ENCODE data around the gene SPOCK1. TPM values are rescaled to one million over a fixed set of nuclear protein-coding genes. Genes with fewer than 3 reads are reported as not detected.

The SPOCK1 gene
- total and polyA plus RNA-seq, 2 experiments from 2014 or later: 8.2 to 10.5 TPM

DNA sequence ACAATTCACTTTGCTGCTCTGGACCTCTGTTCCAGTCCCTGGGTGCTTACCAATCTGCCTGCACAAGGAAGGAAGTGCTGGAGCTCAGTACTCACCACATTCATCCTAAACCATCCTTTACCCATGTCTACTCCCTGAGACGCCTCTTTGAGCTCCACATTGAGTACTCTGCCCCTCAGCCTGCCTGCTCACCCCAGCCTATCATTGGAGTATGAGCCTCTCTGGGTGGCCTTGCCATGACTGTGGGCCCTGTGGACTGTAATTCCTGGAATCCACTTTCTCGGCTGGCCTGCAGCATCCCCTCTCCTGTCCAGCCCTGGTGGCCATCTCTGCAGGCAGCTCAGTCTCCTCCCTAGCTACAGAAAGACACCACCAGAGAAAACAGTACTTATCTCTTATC lies 428.6 kb downstream of the SPOCK1 start:
- Histone ChIP-seq H3K79me2 (replicated peaks; ENCODE audit: insufficient read depth) (no peaks in the 10 kb centered on the region), H3K27me3 (ENCODE audit: insufficient read depth) (no peaks in the 10 kb centered on the region), H3K4me1 (ENCODE audit: insufficient read depth) (peaks cover 16% of the 10 kb centered on the region), H4K20me1 (replicated peaks; ENCODE audit: insufficient read depth) (no peaks in the 10 kb centered on the region), H3K9me2 (ENCODE audit: insufficient read depth) (no peaks in the 10 kb centered on the region), H3K36me3 (ENCODE audit: insufficient read depth) (no peaks in the 10 kb centered on the region), H3F3A (replicated peaks; ENCODE audit: low read depth) (no peaks in the 10 kb centered on the region), H3K27ac (ENCODE audit: low read depth) (no peak overlapping the region), H2AFZ (no peak overlapping the region), H3K4me3 (no peak overlapping the region), H3K4me2 (no peak overlapping the region)
- H3K27me3 Mint-ChIP-seq (ENCODE audit: insufficient read depth, low read depth, poor library complexity): peaks cover 8% of the 10 kb centered on the region
- TF ChIP-seq ZNF331 (CRISPR knock-in tag; IDR thresholded peaks at IDR 0.05; ENCODE audit: low read depth) (no peak), ETS1 (IDR thresholded peaks at IDR 0.05) (no peak), ZNF114 (CRISPR knock-in tag; IDR thresholded peaks at IDR 0.05) (no peak)
- H3K27ac Mint-ChIP-seq: no peak overlapping the region
- H3K4me1 Mint-ChIP-seq: peaks cover 15% of the 10 kb centered on the region
- H3K9me3 Mint-ChIP-seq: no peaks in the 10 kb centered on the region
- H3K36me3 Mint-ChIP-seq (ENCODE audit: low read depth): no peaks in the 10 kb centered on the region
- DNase-seq (ENCODE audit: low spot score): no peak
- no peak for ATAC-seq
- H3K4me3 Mint-ChIP-seq: no peak overlapping the region

DNA sequence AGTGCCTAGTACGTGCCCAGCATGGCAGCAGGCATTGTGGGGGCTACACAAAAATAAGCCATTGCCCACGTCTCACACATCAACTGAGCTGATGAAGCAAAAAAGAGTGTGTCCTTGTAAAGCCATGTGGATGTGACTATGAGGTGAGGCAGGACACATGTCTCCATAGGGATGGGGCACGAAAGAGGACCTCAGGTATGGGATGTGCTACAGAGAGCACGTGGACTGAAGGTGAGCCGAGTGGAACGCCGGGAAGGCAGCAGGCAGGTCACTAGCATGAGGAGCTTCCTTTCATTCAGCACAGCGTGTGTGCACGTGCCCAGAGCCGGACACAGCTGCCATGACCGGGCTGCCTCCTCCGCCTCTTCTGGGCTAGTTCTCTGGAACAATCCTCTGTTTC lies 429.8 kb downstream of the SPOCK1 start:
- Mint-ChIP-seq H3K27ac (no peak overlapping the region), H3K4me1 (peaks cover 13% of the 10 kb centered on the region), H3K9me3 (no peaks in the 10 kb centered on the region), H3K4me3 (no peak overlapping the region), H3K36me3 (ENCODE audit: low read depth) (no peaks in the 10 kb centered on the region), H3K27me3 (ENCODE audit: insufficient read depth, low read depth, poor library complexity) (peaks cover 10% of the 10 kb centered on the region)
- no peaks in the 10 kb centered on the region for H3K79me2 ChIP-seq (replicated peaks; ENCODE audit: insufficient read depth)
- H3F3A ChIP-seq (replicated peaks; ENCODE audit: low read depth): no peaks in the 10 kb centered on the region
- no peak overlapping the region for H2AFZ ChIP-seq
- H3K4me2 ChIP-seq: no peak overlapping the region
- no peaks in the 10 kb centered on the region for H4K20me1 ChIP-seq (replicated peaks; ENCODE audit: insufficient read depth)
- ATAC-seq (no peak), DNase-seq (ENCODE audit: low spot score) (no peak)
- no peaks in the 10 kb centered on the region for H3K36me3 ChIP-seq (ENCODE audit: insufficient read depth)
- no peaks in the 10 kb centered on the region for H3K9me2 ChIP-seq (ENCODE audit: insufficient read depth)
- no peaks in the 10 kb centered on the region for H3K27me3 ChIP-seq (ENCODE audit: insufficient read depth)
- no peak overlapping the region for H3K4me3 ChIP-seq
- H3K4me1 ChIP-seq (ENCODE audit: insufficient read depth): peaks cover 16% of the 10 kb centered on the region
- no peak overlapping the region for H3K27ac ChIP-seq (ENCODE audit: low read depth)
- no peak for TF ChIP-seq ZNF331 (CRISPR knock-in tag; IDR thresholded peaks at IDR 0.05; ENCODE audit: low read depth)
- TF ChIP-seq, protein P1, sequence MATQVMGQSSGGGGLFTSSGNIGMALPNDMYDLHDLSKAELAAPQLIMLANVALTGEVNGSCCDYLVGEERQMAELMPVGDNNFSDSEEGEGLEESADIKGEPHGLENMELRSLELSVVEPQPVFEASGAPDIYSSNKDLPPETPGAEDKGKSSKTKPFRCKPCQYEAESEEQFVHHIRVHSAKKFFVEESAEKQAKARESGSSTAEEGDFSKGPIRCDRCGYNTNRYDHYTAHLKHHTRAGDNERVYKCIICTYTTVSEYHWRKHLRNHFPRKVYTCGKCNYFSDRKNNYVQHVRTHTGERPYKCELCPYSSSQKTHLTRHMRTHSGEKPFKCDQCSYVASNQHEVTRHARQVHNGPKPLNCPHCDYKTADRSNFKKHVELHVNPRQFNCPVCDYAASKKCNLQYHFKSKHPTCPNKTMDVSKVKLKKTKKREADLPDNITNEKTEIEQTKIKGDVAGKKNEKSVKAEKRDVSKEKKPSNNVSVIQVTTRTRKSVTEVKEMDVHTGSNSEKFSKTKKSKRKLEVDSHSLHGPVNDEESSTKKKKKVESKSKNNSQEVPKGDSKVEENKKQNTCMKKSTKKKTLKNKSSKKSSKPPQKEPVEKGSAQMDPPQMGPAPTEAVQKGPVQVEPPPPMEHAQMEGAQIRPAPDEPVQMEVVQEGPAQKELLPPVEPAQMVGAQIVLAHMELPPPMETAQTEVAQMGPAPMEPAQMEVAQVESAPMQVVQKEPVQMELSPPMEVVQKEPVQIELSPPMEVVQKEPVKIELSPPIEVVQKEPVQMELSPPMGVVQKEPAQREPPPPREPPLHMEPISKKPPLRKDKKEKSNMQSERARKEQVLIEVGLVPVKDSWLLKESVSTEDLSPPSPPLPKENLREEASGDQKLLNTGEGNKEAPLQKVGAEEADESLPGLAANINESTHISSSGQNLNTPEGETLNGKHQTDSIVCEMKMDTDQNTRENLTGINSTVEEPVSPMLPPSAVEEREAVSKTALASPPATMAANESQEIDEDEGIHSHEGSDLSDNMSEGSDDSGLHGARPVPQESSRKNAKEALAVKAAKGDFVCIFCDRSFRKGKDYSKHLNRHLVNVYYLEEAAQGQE (IDR thresholded peaks at IDR 0.05; ENCODE audit: unreplicated experiment): no peak
- TF ChIP-seq ZNF114 (CRISPR knock-in tag; IDR thresholded peaks at IDR 0.05): no peak
- no peak for TF ChIP-seq STAT1 (IDR thresholded peaks at IDR 0.05; ENCODE audit: unreplicated experiment)
- TF ChIP-seq EZH2phosphoT487 (IDR thresholded peaks at IDR 0.05; ENCODE audit: unreplicated experiment): no peak
- TF ChIP-seq, protein P2, sequence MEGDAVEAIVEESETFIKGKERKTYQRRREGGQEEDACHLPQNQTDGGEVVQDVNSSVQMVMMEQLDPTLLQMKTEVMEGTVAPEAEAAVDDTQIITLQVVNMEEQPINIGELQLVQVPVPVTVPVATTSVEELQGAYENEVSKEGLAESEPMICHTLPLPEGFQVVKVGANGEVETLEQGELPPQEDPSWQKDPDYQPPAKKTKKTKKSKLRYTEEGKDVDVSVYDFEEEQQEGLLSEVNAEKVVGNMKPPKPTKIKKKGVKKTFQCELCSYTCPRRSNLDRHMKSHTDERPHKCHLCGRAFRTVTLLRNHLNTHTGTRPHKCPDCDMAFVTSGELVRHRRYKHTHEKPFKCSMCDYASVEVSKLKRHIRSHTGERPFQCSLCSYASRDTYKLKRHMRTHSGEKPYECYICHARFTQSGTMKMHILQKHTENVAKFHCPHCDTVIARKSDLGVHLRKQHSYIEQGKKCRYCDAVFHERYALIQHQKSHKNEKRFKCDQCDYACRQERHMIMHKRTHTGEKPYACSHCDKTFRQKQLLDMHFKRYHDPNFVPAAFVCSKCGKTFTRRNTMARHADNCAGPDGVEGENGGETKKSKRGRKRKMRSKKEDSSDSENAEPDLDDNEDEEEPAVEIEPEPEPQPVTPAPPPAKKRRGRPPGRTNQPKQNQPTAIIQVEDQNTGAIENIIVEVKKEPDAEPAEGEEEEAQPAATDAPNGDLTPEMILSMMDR (conservative IDR thresholded peaks at IDR 0.05; ENCODE audit: low read depth in 2 of 2): no peak
- TF ChIP-seq CREB1 (CRISPR knock-in tag; IDR thresholded peaks at IDR 0.05; ENCODE audit: low read depth): no peak
- TF ChIP-seq JUNB (IDR thresholded peaks at IDR 0.05; ENCODE audit: unreplicated experiment): no peak
- TF ChIP-seq EZH2 (IDR thresholded peaks at IDR 0.05; ENCODE audit: low read depth, unreplicated experiment): no peak
- TF ChIP-seq POLR2AphosphoS5 (IDR thresholded peaks at IDR 0.05; ENCODE audit: low read depth): no peak

Measured in GM23338 (cell line).